A673 (cell line): Measurements from ENCODE around the gene GPR153. TPM values are rescaled to one million over a fixed set of nuclear protein-coding genes. Genes with fewer than 3 reads are reported as not detected.
A peak's percentile ranks its signal among the peaks of the same experiment; 100 is the strongest.

ENCODE experiments used
- BruUV-seq: library from RNA; stranded (reverse); fragments of 400-500 nt; replicated peaks from 2 replicates; lab custom pipeline; 2021; lab: Mats Ljungman, UMichigan
- CTCF ChIA-PET: fragments of 300-600 bp; sonication (Branson Sonifier 250); formaldehyde crosslinking; loops from one replicate; lab custom pipeline; 2022; ENCODE audit warnings: antibody characterized with exemption; lab: Charles Lee
- POLR2A ChIA-PET: fragments of 300-600 bp; sonication (Branson Sonifier 250); formaldehyde crosslinking; loops from one replicate; lab custom pipeline; 2022; ENCODE audit warnings: antibody characterized with exemption; ENCODE audit not compliant: low non-redundant PET; lab: Charles Lee
- DNase-seq: peaks from one replicate; pipeline ENCODE4 v3.0.0-alpha.2; 2015; ENCODE audit warnings: low spot score
- H3K27ac ChIP-seq: fragments of 200-600 bp; sonication (generic); 2 replicates; pipeline ENCODE4 v1.5.1; 2016; ENCODE audit warnings: mixed run types, low read depth, mild to moderate bottlenecking, mixed read lengths, antibody characterized with exemption, low read length; ENCODE audit not compliant: poor library complexity, severe bottlenecking
- H3K27me3 ChIP-seq: fragments of 200-600 bp; sonication (generic); replicated peaks from 2 replicates; pipeline ENCODE4 v1.6.1; 2017; ENCODE audit warnings: mixed run types, low read depth, mild to moderate bottlenecking, mixed read lengths, antibody characterized with exemption, low read length; ENCODE audit not compliant: insufficient read depth, poor library complexity
- H3K36me3 ChIP-seq: fragments of 200-600 bp; sonication (generic); 2 replicates; pipeline ENCODE4 v1.6.1; 2016; ENCODE audit warnings: mixed run types, mild to moderate bottlenecking, mixed read lengths, antibody characterized with exemption, low read length; ENCODE audit not compliant: insufficient read depth, poor library complexity, severe bottlenecking
- H3K4me1 ChIP-seq: fragments of 200-600 bp; sonication (generic); 2 replicates; pipeline ENCODE4 v1.6.1; 2017; ENCODE audit warnings: mixed run types, mild to moderate bottlenecking, mixed read lengths, antibody characterized with exemption, low read length; ENCODE audit not compliant: insufficient read depth, poor library complexity, severe bottlenecking
- H3K4me3 ChIP-seq: fragments of 200-600 bp; sonication (generic); 2 replicates; pipeline ENCODE4 v1.5.1; 2016; ENCODE audit warnings: low read depth, mixed run types, mild to moderate bottlenecking, mixed read lengths, low read length; ENCODE audit not compliant: poor library complexity, severe bottlenecking
- H3K9me3 ChIP-seq: fragments of 200-600 bp; sonication (generic); 2 replicates; pipeline ENCODE4 v1.6.1; 2016; ENCODE audit warnings: mixed run types, low read depth, mild to moderate bottlenecking, mixed read lengths, antibody characterized with exemption, low read length; ENCODE audit not compliant: poor library complexity, severe bottlenecking
- CTCF ChIP-seq: fragments of 300-800, 200-600 bp; sonication (generic); conservative IDR thresholded peaks from 2 replicates; pipeline ENCODE4 v1.5.1; 2017; ENCODE audit warnings: low read depth, mild to moderate bottlenecking, antibody characterized with exemption, low read length, moderate library complexity, mixed read lengths
- EZH2 ChIP-seq: fragments of 200-600 bp; sonication (generic); IDR thresholded peaks from 2 replicates; pipeline ENCODE4 v1.6.1; 2017; ENCODE audit warnings: borderline replicate concordance, low read depth, mild to moderate bottlenecking, mixed read lengths, antibody characterized with exemption, low read length; ENCODE audit not compliant: poor library complexity, severe bottlenecking
- intact Hi-C: fragments of 100-400 bp; cut with micrococcal nuclease; formaldehyde crosslinking; loops from one replicate; pipeline ENCODE4 v1.10.0; 2022; ENCODE audit not compliant: unreplicated experiment
- total RNA-seq: library from RNA; stranded (reverse); gene quantifications from 2 replicates; pipeline ENCODE4 v1.2.3, GENCODE V29; 2021

Gene GPR153
- total RNA-seq, 1 experiment from 2014 or later, result 8.4 TPM

GRCh38 chr1:6271006-6271405 lies 10.1 kb upstream of the GPR153 start:
- H3K4me3 ChIP-seq, result no peak overlapping the region
- no peaks in the 10 kb centered on the region for H3K9me3 ChIP-seq
- ChIA-PET CTCF (interaction anchor here (1.0 kb wide), 1 partner anchor 215 kb away, joined by 3 read pairs; no protein-coding TSS in a partner anchor), POLR2A (no interaction called here)
- intact Hi-C loops, result no loop called here
- BruUV-seq, result no TSS peak
- TF ChIP-seq CTCF, result no peak
- peak overlapping the region; percentile 51 for H3K27ac ChIP-seq
- H3K27me3 ChIP-seq, result no peaks in the 10 kb centered on the region
- peaks cover 53% of the 10 kb centered on the region for H3K4me1 ChIP-seq
- DNase-seq, result no peak
- no peaks in the 10 kb centered on the region for H3K36me3 ChIP-seq

- intact Hi-C loops, result no loop called here
- Histone ChIP-seq H3K36me3 (no peaks in the 10 kb centered on the region), H3K27ac (peak overlapping the region; percentile 51), H3K4me1 (peaks cover 47% of the 10 kb centered on the region), H3K4me3 (no peak overlapping the region), H3K27me3 (no peaks in the 10 kb centered on the region), H3K9me3 (no peaks in the 10 kb centered on the region)
- BruUV-seq, result no TSS peak
- ChIA-PET POLR2A (no interaction called here), CTCF (no interaction called here)
- TF ChIP-seq EZH2 (no peak), CTCF (no peak)
- DNase-seq, result no peak
These were observed 9.5 kb upstream of the GPR153 start for GRCh38 chr1:6270401-6270800.

DNA sequence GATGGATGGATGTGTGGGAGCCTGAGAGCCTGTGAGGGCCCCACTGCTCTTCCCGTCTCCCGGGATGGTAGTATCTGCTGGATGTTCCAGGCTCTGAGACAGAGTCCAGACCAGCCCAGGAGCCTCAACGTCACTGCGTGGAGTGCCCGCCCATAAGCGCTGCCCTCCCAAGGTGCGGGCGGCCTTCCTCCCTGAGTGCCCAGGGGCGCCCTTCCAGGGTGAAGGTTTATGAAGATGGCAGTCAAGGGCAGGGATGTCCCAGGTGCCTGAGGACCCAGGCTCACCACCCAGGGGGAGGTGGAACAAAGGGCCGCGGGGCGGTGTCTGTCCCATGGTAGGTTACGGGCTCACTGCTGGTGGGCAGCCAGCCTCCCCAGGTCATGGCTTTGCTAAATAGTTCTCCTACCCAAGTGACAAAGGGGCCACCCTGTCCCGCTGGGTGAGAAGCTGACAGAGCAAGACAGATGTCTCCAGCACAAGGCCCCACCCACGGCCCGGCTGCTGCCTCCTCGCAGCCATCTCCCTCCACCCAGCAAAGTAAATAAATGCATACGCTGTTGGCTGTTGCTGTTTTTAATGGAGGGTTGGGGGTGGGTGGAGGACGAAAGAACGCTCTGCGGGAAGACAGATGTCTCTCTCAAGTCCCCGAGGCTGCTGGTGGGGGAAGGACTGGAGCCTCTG lies 9.0 kb upstream of the GPR153 start:
- no TSS peak for BruUV-seq
- POLR2A ChIA-PET, result no interaction called here
- CTCF ChIA-PET, result no interaction called here
- no peaks in the 10 kb centered on the region for H3K36me3 ChIP-seq
- no peak for DNase-seq
- H3K27me3 ChIP-seq, result no peaks in the 10 kb centered on the region
- H3K27ac ChIP-seq, result peak overlapping the region; percentile 51
- intact Hi-C loops, result no loop called here
- H3K9me3 ChIP-seq, result no peaks in the 10 kb centered on the region
- H3K4me1 ChIP-seq, result peaks cover 47% of the 10 kb centered on the region
- H3K4me3 ChIP-seq, result no peak overlapping the region
- TF ChIP-seq EZH2 (no peak), CTCF (no peak)
